HG03442 (cell line): ENCODE measurements around the gene NDUFS5.
A peak's percentile ranks its signal among the peaks of the same experiment; 100 is the strongest.
"Not testable (repeated sequence)": the region's sequence is repeated elsewhere in the genome, so short reads cannot be mapped to it uniquely, and the experiment has no call there.

Experiments
- ATAC-seq: cut with Tn5 transposase; IDR thresholded peaks from one replicate; pipeline ENCODE4 v1.9.1; 2021; ENCODE audit warnings: mild to moderate bottlenecking, moderate library complexity; ENCODE audit not compliant: unreplicated experiment

NDUFS5 gene

GRCh38 chr1:39014956-39015355, 11.2 kb upstream of the NDUFS5 start:
- ATAC-seq, result not testable (repeated sequence)

GRCh38 chr1:39016604-39017171, 9.5 kb upstream of the NDUFS5 start:
- no peak for ATAC-seq

- ATAC-seq, result no peak
These were observed 8.9 kb upstream of the NDUFS5 start for GRCh38 chr1:39017266-39017665.

DNA sequence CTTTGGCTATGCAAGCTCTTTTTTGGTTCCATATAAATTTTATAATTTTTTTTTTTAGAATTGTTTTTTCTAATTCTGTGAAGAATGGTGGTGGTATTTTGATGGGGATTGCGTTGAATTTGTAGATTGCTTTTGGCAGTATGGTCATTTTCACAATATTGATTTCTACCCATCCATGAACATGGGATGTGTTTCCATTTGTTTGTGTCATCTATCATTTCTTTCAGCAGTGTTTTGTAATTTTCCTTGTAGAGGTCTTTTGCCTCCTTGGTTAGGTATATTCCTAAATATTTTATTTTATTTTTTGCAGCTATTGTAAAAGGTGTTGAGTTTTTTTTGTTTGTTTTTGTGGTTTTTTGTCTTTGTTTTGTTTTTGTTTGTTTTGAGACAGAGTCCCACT, 5.7 kb upstream of the NDUFS5 start:
- ATAC-seq, result not testable (repeated sequence)

DNA sequence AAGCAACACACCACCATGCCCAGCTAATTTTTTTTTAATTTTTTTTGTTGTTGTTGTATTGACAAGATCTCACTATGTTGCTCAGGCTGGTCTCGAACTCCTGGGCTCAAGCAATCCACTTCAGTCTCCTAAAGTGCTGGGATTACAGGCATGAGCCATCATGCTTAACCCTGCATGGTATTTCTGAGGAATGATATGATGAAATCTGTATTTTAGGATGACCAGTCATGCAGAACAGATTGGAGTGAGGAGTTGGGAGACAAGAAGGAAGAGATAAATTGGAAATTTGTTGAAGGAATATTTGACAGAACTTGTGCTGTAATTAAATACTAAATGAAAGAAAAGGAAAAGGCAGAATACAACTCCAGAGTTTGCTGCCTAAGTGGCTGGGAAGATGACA, 4.7 kb upstream of the NDUFS5 start:
- no peak for ATAC-seq

GRCh38 chr1:39023140-39023539, 3.0 kb upstream of the NDUFS5 start:
- ATAC-seq, result no peak

GRCh38 chr1:39026866-39027507, 837 bp downstream of the NDUFS5 start:
- ATAC-seq, result no peak

DNA sequence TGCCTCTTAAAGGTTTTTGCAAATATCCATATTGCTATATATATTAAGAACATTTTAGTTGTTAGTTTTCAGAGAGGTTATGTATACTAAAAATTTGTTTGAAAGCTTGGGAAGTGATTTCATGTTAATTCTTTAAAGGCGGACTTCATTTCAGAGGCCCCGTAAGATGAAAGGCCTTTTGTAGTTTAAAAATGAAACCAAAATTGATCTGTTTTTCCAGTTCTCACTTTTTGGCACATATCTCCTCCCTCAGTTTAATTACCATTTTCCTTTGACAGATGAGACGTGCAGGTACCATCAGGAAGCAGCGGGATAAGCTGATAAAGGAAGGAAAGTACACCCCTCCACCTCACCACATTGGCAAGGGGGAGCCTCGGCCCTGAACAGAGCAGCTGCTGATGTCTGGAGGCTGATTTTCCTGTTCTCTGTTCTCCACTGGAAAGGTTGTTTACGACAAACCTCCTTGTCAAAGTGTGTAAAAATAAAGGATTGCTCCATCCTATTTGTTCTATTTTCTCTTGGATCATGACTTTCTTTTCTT, 8.0 kb downstream of the NDUFS5 start:
- ATAC-seq, result no peak

- ATAC-seq, result no peak
These were observed 10.5 kb downstream of the NDUFS5 start for GRCh38 chr1:39036678-39037077.

- ATAC-seq, result no peak
These were observed 17.4 kb downstream of the NDUFS5 start for GRCh38 chr1:39043513-39043912.

- no peak for ATAC-seq
These were observed 18.6 kb downstream of the NDUFS5 start for GRCh38 chr1:39044762-39045161.

GRCh38 chr1:39045231-39045630, 19.1 kb downstream of the NDUFS5 start:
- no peak for ATAC-seq

DNA sequence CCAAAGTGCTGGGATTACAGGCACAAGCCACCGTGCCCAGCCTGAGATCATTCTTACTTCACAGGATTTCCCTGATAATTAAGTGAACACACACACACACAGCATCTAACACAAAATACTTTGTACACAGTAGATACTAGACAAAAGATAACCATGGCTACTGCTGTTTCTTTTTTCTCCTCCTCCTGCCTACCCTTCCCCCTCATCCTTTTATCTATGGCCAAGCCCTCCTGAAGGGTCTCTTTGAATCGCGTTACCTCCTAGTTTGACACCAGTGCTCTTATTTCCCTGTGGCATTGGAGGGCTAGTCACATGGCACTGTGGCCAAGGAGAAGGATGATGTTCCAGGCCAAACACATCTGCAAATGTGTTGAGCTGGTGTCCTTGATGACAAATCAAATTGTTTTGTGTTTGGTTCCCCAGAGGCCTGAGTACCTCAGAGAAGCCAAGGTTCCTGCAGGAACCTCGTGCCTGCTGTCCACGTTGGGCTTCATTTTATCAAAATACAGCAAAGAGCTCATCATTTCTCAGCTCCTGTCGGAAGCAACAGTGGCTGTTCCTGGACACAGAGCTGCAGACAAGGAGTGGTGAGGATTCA, 20.6 kb downstream of the NDUFS5 start:
- ATAC-seq, result no peak

DNA sequence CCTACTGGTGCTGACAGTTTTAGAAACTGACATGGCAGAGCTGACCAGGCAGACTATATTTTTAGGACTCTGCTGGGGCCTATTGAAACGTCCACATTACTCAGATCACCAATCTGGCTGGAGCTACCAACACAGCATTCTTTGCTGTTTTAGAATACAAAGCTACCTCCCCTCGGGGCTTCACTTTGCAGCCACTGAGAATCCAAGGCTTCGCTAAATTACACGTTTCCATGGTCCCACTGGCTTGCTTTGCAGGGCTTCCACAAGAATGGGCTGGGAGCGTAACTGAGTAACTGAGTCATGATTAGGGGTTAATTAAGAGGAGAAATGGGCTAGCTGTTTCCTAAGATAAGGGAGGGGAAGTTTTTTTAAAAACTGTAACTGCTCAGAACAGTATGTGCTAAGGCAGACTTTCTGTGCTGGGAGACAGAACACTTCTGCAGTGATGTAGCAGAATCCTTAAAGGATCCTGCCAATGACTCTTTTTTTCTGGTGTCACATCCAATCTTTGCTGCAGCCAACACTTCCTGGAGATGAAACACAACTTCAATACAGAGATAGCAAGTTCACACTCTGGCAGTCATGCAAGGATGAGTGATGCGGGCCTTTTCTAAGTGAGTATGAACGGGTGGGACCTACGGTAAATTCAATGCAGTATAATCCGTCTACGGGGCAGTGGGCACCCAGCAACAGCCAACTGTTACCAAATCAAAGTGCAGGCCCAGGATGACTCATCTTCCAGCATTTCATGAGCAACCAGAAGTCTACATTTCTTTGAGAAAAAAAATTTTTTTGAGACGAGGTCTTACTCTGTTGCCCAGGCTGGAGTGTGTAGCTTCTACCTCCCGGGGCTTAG, 21.5 kb downstream of the NDUFS5 start:
- peak; percentile 66 for ATAC-seq

DNA sequence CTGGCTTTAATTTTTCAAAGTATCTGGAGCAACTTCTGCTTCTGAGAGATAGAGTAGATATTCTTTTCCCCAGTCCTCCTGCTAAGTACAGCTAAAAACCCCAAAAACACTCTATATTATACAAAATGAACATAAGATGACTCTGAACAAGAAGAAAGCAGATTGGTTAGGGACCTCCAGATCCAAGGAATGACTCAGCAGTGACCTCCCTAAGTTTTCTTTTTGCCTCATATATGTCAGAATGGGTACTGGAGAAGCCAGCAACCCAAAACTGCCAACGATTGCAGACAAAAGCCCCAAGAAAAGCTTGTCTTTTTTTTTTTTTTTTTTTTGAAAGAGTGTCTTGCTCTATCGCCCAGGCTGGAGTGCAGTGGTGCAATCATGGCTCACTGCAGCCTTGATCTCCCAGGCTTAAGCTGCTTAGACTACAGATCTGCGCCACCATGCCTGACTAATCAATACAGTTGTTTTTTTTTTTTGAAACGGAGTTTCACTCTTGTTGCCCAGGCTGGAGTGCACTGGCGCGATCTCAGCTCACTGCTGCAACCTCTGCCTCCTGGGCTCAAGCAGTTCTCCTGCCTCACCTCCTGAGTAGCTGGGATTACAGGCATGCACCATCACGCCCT, 22.7 kb downstream of the NDUFS5 start:
- no peak for ATAC-seq

DNA sequence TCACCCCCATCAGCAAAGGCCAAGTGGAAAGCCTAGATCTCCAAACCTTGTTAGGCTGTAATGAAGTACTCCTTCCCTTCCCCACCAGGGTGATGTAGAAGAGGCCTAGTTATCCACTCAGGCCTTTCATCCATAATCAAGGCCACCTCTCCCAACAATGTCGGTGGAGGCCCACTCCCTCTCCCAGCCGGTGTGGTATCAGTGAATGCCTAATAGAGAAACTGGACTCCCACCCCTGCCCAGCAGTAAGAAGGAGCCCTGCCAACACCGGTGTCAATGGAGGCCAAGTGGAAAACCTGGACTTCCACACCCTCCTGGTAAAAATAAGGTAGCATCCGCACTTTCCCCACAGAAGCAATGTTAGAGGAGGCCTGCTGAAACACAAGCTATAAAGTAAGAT, 23.9 kb downstream of the NDUFS5 start:
- ATAC-seq, result no peak

DNA sequence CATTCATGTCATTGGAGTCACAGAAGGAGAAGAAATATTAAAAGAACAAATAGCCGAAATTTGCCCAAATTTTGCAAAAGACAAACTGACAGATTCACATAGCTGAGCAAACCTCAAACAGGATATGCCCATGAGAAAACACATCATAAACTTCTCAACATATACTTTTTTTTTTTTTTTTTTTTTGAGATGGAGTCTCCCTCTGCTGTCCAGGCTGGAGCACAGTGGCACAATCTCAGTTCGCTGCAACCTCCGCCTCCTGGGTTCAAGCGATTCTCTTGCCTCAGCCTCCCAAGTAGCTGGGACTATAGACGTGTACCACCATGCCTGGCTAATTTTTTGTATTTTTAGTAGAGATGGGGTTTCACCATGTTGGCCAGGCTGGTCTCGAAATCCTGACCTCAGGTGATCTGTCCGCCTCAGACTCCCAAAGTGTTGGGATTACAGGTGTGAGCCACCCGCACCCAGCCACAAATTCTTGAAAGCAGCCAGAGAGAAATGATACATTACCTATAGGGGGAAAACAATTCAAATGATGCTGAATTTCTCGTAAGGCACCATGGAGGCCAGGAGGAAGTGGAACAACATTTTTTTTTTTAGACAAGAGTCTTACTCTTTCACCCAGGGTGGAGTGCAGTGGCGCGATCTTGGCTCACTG, 25.2 kb downstream of the NDUFS5 start:
- ATAC-seq, result not testable (repeated sequence)

- no peak for ATAC-seq
These were observed 25.8 kb downstream of the NDUFS5 start for GRCh38 chr1:39051956-39052355.

- not testable (repeated sequence) for ATAC-seq
These were observed 29.1 kb downstream of the NDUFS5 start for GRCh38 chr1:39055213-39055710.

GRCh38 chr1:39061516-39061915, 35.4 kb downstream of the NDUFS5 start:
- ATAC-seq, result not testable (repeated sequence)
